B cell (primary cell): ENCODE data around the gene CLEC2A.

Experiments
- EZH2 ChIP-seq: IDR thresholded peaks from 2 replicates; pipeline ENCODE4 v1.6.1; 2012; ENCODE audit warnings: borderline replicate concordance, low read depth, mild to moderate bottlenecking, moderate library complexity, low read length; ENCODE audit not compliant: insufficient read depth, poor library complexity, severe bottlenecking
- TF ChIP-seq, protein P1 (sequence below): fragments of 200-600 bp; IDR thresholded peaks from one replicate; pipeline ENCODE4 v1.8.0; 2022; ENCODE audit warnings: antibody characterized with exemption, mild to moderate bottlenecking

DNA sequence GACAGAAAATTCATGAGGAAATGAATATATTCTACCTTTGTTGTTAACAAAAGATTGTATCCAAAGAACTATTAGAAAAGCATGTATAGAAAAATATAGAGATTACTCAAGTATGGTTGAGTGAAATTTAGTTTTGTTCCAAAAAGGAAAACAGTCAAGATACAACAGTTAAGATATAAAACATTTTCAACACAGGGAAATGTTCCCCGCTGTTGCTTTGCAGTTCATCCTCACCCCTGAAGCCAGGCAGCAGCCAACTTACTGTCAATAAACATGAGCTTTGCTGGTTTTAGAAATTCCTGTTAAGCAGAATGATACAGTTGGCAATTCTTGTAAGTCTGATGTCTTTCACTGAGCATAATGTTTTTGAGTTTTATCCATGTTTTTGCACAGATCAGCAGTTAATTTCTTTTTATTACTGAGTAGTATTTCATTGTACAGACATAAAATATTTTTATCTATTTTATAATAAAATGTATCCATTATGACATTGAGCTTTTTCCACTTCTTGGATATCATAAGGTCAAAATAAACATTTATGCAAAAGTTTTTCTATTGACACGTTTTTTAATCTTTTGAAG, 61.8 kb downstream of the CLEC2A start:
- TF ChIP-seq, protein P1, sequence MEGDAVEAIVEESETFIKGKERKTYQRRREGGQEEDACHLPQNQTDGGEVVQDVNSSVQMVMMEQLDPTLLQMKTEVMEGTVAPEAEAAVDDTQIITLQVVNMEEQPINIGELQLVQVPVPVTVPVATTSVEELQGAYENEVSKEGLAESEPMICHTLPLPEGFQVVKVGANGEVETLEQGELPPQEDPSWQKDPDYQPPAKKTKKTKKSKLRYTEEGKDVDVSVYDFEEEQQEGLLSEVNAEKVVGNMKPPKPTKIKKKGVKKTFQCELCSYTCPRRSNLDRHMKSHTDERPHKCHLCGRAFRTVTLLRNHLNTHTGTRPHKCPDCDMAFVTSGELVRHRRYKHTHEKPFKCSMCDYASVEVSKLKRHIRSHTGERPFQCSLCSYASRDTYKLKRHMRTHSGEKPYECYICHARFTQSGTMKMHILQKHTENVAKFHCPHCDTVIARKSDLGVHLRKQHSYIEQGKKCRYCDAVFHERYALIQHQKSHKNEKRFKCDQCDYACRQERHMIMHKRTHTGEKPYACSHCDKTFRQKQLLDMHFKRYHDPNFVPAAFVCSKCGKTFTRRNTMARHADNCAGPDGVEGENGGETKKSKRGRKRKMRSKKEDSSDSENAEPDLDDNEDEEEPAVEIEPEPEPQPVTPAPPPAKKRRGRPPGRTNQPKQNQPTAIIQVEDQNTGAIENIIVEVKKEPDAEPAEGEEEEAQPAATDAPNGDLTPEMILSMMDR, result no peak
- no peak for TF ChIP-seq EZH2
